OCI-M2 (cell line): ENCODE data around the gene AUTS2.
"Not testable (repeated sequence)": the region's sequence is repeated elsewhere in the genome, so short reads cannot be mapped to it uniquely, and the experiment has no call there.

ENCODE experiments used
- DNase-seq: peaks from one replicate; lab custom pipeline; 2025; ENCODE audit not compliant: unreplicated experiment; lab: John Stamatoyannopoulos, UW

AUTS2 gene

GRCh38 chr7:70355198-70356020 is 757.1 kb downstream of the AUTS2 start:
- DNase-seq, result no peak

GRCh38 chr7:70356085-70356786 is 758.0 kb downstream of the AUTS2 start:
- DNase-seq, result no peak

DNA sequence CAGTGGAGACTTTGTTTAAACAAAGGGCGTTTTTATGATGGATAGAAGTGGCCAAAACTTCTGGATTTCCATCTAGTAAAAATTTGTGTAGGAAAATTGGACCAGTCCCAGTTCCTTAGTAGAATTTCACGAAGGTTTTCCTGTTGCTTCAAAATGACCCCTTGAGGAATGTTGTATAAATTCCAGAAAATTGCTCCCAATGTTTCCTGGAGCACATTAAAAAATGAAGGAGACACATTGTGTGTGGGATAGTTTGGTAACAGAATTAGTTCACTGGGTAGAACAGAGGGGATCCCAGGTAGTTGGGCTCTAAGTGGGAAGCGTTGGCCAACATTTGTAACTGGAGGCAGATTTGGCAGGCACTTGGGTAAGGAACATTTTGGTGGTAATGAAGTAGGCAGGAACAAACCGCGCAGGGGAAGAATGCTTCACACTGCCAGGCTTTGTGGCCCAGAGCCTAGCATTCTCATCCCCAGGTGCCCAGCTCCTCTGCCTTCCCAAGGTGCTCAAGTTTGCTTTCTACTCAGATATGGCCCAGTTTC is 758.6 kb downstream of the AUTS2 start:
- no peak for DNase-seq

DNA sequence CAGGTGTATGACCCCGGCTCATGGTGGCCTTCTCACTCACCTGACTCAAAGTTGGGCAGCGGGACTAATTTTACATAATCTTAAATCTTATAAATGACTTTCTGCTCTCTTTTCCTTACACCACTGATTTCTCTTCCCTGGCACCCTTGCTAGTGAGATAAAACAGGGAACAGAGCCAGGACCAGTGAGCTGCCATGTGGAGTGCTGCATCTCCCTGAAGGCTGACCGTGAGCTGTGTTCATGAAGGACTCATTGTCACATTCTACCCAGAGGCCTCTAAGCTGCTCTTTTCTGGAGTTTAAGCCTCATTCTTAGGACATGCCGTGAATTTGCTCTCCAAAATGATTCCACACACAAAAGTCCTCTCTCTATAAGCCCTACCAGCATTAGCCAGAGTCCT is 762.3 kb downstream of the AUTS2 start:
- DNase-seq, result no peak

GRCh38 chr7:70361821-70362220 is 763.5 kb downstream of the AUTS2 start:
- DNase-seq, result no peak

DNA sequence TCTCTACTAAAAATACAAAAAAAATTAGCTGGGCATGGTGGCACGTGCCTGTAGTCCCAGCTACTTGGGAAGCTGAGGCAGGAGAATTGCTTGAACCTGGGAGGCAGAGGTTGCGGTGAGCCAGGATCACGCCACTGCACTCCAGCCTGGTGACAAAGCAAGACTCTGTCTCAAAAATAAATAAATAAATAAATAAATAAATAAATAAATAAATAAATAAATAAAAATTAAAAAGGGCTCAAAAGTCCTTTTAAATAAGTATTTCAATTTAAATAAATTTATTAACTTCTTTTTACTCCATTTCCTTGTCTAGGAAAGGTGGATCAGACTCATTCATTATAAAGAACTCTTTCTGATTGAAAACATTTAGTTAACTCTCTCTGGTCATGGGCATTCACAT is 766.1 kb downstream of the AUTS2 start:
- DNase-seq, result not testable (repeated sequence)

DNA sequence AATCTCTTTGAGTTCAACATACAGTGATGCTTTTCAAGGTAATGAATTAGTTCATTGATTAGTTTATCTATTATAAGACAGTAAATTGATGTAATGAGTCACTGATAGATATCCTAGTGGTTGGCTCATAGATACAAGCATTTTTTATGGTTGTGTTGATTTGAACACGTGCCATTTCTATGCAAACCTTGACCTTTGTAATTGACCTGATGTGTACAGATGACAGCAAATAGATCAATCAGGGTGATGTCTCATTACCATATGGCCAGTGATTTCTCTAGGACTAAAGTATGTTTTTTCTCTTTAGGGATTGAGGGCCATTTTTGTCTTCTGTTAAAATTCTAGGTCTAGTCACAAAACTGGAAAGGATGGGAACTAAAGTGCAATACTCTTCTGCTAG is 773.4 kb downstream of the AUTS2 start:
- no peak for DNase-seq

GRCh38 chr7:70372768-70373515 is 774.7 kb downstream of the AUTS2 start:
- no peak for DNase-seq

DNA sequence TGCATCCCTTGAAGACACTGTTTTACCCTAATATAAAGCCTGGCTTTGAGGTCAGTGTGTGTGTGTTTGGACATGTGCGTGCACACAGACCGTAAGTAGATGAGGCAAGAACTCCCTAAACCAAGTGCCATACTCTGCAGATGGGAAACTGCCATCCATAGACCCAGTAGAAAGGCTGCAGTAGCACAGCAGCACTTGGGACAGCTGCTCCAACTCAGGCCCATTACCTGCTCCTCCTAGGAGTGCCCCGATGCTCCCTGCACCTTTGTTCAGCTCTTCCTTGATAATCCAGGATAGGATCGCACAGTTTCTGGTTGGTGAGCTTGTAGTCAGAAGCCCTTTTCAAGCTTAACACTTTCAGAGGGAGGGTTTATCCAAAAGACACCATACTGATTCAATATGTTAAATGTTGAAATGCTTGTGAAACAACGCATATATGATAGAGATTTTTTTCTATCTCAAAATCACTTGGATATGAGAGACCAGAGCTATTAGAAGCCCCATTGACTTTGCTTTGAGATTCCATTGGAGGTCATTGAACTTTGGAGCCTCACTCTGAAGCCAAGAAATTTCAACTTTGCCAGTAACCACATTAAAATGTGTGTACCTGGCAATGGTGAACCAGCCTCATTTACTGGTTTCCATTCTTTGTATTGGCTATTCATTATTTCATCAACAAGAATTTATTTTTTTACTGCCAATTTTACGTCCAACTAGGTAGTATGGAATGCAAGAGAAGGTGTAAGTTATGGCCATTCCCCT is 776.7 kb downstream of the AUTS2 start:
- DNase-seq, result no peak

- no peak for DNase-seq
Observed at GRCh38 chr7:70376561-70377031, 778.3 kb downstream of the AUTS2 start.

- no peak for DNase-seq
Observed at GRCh38 chr7:70377957-70378356, 779.7 kb downstream of the AUTS2 start.

- no peak for DNase-seq
Observed at GRCh38 chr7:70379210-70379609, 780.9 kb downstream of the AUTS2 start.

DNA sequence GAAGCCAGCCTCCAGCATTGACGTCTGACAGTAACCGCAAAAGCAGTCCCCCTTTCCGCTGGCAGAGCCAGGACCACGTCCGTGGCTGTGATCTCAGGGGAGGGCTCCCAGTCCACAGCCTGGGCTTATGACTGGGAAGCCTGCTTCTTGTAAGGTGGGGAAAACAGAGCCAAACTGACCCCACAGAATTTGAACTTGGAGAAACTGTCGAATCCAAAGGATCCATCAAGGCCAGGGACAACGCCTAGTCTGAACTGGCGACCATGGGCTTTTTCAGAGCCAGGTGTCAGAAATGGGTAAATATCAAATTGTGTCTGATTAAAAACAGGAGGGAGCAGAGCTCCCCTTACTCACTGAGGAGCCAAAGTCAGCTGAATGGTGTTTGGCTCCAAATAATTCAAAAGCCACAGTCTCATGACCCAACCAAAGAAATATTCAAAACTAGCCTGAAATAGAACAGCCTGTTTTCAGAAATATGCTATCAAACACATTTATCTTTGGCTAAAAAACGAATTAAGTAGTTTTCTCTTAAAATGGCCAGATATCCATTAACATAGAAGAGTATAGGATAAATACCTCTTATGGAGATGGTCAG is 782.2 kb downstream of the AUTS2 start:
- DNase-seq, result no peak

DNA sequence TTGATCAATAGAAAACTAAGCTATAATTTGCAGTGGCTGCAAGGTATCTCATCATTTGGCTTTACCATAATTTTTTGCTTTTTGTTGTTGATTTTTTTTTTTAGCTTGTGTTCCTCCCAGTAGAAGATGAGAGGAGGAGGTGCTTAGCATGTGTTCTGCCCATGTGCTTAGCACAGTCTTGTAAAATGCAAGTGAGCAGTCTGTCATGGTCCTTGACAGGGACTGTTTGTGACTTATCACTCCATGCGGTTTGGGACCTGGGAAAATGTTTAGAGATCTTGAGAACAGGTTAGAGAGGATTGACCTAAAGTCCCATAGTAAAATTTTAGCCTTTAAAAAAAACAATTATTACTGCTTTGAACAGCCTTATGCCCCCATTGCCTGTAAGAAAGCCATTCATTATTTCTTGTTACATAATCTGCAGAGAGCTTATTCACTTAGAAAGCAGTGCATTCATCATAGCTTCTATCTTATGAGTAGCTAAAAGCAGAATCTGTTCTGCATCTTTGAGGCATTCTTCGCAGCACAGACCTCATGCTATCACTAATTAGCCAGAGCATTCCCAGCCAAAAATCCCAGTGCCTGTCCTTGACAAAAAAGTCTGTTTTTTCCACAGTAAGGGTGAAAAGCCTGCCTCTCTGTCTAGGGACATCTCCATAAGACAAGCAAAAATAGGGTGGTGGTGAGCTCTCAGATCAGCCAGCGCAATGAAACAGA is 784.9 kb downstream of the AUTS2 start:
- no peak for DNase-seq

DNA sequence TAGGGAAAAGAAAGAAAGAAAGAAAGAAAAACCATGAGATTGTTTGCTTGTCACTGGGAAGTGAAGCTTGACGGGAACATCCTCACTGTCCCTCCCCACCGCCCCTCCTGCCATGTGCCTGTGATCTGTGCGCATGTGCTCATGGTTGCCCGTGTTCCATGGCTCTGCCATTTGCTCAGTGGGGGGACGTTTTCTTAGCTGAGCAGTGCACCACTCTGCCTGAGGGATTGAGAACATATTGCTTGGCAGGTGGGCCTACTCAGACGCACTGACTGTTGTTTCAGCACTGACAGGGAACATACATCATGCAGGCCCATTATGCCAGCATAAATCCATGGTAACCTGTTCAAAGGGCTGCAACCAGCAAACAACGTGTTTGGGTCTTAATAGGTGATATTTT is 785.7 kb downstream of the AUTS2 start:
- DNase-seq, result no peak

GRCh38 chr7:70384891-70385290 is 786.6 kb downstream of the AUTS2 start:
- no peak for DNase-seq

DNA sequence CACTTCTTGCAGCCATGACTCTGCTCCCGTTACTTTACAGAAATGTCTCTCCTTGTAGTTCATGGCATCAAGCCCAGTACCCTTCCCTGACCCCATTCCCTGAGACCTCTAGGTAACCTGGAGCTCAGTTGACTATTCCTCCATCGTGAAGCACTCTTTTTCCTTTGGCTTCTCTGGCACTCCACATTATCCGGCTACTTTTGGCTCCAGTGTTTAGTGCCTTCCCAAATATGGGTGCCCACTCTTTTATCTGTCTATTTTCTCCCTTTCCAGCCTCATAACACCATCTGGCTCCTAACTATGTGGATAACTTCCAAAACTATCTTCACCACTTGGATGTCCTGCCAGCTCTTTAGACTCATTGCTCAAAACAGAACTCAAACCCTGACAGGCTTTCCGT is 788.9 kb downstream of the AUTS2 start:
- no peak for DNase-seq

- DNase-seq, result no peak
Observed at GRCh38 chr7:70389531-70390151, 791.4 kb downstream of the AUTS2 start.

DNA sequence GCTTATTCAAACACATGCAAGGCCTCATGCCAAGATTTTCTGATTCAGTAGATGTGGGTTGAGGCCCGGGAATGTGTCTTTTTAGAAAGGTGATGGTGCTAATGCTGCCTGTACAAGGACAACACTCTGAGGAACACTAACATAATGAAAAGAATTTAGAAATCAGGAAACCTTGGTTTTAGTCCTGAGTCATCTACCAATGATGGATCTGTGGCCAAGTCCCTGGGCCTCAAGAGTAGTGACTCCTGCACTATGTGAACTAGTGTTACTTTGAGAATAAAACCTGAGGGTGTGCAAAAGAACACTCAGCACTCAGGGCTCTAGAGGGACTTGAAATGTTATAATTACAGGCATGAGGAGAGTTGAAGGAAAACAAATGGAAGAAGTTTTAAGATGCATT is 792.0 kb downstream of the AUTS2 start:
- DNase-seq, result no peak
